ENCODE measurements around the gene TPSG1. TPM values are rescaled to one million over a fixed set of nuclear protein-coding genes. Genes with fewer than 3 reads are reported as not detected.

The TPSG1 gene
- total RNA-seq, 1 experiment from 2014 or later: not detected

GRCh38 chr16:1198194-1198593, 26.9 kb downstream of the TPSG1 start:
- Histone ChIP-seq H3K9ac (ENCODE audit: extremely low read depth, insufficient read length, low read length) (no peak overlapping the region), H3K18ac (ENCODE audit: insufficient read length, low read depth, low read length) (no peak overlapping the region), H3K79me1 (ENCODE audit: insufficient read depth, low read depth, low read length, poor library complexity, severe bottlenecking) (no peaks in the 10 kb centered on the region), H2AFZ (ENCODE audit: low read length) (no peak overlapping the region), H2BK5ac (ENCODE audit: insufficient read length, low read length) (no peak overlapping the region), H3K4me2 (ENCODE audit: insufficient read depth, insufficient read length, low read length) (no peak overlapping the region), H3K9me3 (ENCODE audit: control insufficient read depth, low read depth, low read length) (no peaks in the 10 kb centered on the region), H4K20me1 (ENCODE audit: control insufficient read depth, insufficient read depth, insufficient read length) (peaks cover 2% of the 10 kb centered on the region), H3T11ph (ENCODE audit: low read length) (no peak overlapping the region), H3K23ac (ENCODE audit: insufficient read length, low read depth, low read length) (no peak overlapping the region), H3K27me3 (ENCODE audit: insufficient read depth, low read length) (no peaks in the 10 kb centered on the region), H3K79me2 (ENCODE audit: insufficient read depth, low read length) (no peaks in the 10 kb centered on the region), H3K4me1 (ENCODE audit: insufficient read depth, low read length) (no peaks in the 10 kb centered on the region), H2BK12ac (ENCODE audit: insufficient read length, low read depth, low read length) (no peak overlapping the region), H2AK5ac (ENCODE audit: insufficient read length, low read length) (no peak overlapping the region), H3K4ac (ENCODE audit: low read depth, low read length) (no peak overlapping the region), H4K91ac (ENCODE audit: insufficient read length, low read depth, low read length) (no peak overlapping the region), H3K23me2 (ENCODE audit: insufficient read length, low read depth, low read length, poor library complexity, severe bottlenecking) (peaks cover 2% of the 10 kb centered on the region), H4K8ac (replicated peaks; ENCODE audit: insufficient read length, low read depth, low read length) (no peak overlapping the region), H3K56ac (ENCODE audit: insufficient read length, low read depth, low read length) (no peak overlapping the region), H4K5ac (ENCODE audit: insufficient read length, low read depth, low read length) (no peak overlapping the region), H3K14ac (ENCODE audit: insufficient read depth, low read length) (no peak overlapping the region), H2BK20ac (ENCODE audit: low read depth, low read length, poor library complexity, severe bottlenecking) (no peak overlapping the region), H2BK120ac (ENCODE audit: low read depth, low read length, poor library complexity, severe bottlenecking) (no peak overlapping the region), H2BK15ac (ENCODE audit: low read depth, low read length) (no peak overlapping the region), H3K27ac (ENCODE audit: insufficient read length, low read depth, low read length) (no peak overlapping the region)
- no peak for TF ChIP-seq CTCF (conservative IDR thresholded peaks at IDR 0.05)
- no peak overlapping the region for H3K27ac Mint-ChIP-seq
- H3K36me3 Mint-ChIP-seq (ENCODE audit: insufficient read depth in 1 of 3, low read depth in 3 of 3): peaks cover 0 to 13% (median 12%) of the 10 kb centered on the region in 3 experiments; a peak in 6 of 7 replicates
- H3K4me1 Mint-ChIP-seq: peaks cover 0 to 7% of the 10 kb centered on the region in 2 experiments; a peak in 2 of 4 replicates
- no peak overlapping the region for H3K4me3 Mint-ChIP-seq
- WGBS (ENCODE audit: extremely low coverage, insufficient read length, low lambda C conversion rate): no CpG with 5 or more reads among the region's 18 CpGs
- no peak for DNase-seq
- H3K9me3 Mint-ChIP-seq: no peaks in the 10 kb centered on the region
- no peaks in the 10 kb centered on the region for H3K27me3 Mint-ChIP-seq (ENCODE audit: low read depth)

All from H9 (cell line).